Activated CD4-positive, CD25-positive, alpha-beta regulatory T cell (primary cell): ENCODE results near the gene CDH4.

Experiments
- DNase-seq, 4 experiments: peaks; one replicate each; lab custom pipeline; 2025; lab: John Stamatoyannopoulos, UW

Gene CDH4

DNA sequence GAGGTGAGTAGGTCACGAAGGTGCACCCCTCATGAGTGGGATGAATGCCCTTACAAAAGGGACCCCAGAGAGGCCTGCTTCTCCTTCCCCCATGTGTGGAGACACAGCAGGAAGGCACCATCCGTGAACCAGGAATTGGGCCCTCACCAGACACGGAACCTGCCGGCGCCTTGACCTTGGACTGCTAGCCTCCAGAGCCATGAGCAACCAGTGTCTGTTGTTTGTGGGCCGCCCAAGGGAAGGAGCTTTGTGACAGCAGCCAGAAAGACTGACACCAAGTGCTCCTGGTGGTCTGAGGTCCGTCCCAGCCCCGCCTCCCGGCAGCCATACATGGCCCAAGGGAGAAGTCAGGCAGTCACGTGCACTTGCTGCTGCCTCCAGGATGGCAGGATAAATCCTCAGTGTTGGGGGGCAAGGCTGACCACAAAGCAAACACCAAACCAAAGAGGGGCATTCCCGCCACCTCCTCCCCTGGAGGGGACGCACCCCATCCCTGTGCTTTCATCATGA lies 29.3 kb downstream of the CDH4 start:
- DNase-seq, result no peak

DNA sequence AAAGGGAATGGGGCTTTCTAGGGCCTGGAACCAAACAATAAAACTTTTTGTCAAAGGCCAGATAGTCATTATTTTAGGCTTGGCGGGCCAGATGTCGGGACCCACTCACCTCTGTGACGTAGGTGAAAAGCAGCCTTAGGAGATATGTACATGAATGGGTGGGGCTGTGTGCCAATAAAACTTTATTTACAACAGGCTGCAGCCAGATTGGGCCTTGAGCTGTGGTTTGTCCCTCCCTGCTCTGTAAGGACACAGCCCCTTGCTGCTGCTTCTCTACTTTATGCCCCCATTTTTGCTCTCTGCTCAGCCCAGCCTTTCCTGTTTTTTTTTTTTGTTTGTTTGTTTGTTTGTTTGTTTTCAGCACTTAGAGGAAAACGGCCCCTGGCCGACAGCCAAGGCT lies 32.7 kb downstream of the CDH4 start:
- no peak for DNase-seq

- no peak for DNase-seq
Observed at GRCh38 chr20:61285152-61285645, 33.1 kb downstream of the CDH4 start.

DNA sequence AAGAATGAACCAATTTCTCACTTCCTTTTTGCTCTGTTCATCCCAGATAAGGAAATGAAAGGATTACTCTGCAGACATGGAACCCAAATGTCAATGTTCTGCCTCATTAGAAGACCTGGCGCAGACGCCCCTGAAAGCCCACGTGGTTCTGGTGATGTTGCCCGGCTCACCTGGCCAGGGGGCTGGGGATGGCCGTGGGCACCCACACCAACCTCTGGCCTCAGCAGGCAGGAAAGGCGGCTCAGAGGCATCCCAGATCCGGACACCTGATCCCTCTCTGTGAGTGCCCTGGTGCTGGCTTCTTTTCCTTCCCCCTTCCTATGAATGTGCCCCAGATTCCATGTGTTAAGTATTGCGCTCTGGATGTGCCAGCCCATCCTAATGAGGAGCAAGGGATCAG lies 33.6 kb downstream of the CDH4 start:
- no peak for DNase-seq

GRCh38 chr20:61287583-61288275 lies 35.7 kb downstream of the CDH4 start:
- no peak for DNase-seq

DNA sequence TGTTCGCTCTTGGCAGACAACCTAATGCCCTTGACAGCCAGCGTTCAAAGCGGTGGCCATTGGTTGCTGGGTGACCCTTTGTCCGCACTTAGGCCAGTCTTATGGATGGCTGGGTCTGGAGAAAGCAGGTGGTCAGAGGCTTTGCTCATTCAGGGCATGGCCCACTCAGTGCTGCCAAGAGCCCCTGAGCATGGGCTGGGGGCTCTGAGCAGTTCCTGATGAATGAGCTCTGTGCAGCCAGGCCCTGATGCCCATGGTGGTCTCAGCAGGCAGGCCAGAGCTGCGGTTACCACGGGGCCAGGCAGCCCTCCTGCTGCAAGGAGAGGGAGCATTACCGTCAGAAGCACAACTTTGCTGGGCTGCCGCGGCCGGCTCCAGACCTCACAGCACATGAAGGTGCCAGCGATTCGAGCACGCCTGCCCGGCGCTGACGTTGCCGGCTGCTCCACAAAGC lies 36.3 kb downstream of the CDH4 start:
- no peak for DNase-seq

GRCh38 chr20:61289166-61289565 lies 37.1 kb downstream of the CDH4 start:
- DNase-seq, result no peak

GRCh38 chr20:61290721-61291120 lies 38.7 kb downstream of the CDH4 start:
- DNase-seq, result no peak

DNA sequence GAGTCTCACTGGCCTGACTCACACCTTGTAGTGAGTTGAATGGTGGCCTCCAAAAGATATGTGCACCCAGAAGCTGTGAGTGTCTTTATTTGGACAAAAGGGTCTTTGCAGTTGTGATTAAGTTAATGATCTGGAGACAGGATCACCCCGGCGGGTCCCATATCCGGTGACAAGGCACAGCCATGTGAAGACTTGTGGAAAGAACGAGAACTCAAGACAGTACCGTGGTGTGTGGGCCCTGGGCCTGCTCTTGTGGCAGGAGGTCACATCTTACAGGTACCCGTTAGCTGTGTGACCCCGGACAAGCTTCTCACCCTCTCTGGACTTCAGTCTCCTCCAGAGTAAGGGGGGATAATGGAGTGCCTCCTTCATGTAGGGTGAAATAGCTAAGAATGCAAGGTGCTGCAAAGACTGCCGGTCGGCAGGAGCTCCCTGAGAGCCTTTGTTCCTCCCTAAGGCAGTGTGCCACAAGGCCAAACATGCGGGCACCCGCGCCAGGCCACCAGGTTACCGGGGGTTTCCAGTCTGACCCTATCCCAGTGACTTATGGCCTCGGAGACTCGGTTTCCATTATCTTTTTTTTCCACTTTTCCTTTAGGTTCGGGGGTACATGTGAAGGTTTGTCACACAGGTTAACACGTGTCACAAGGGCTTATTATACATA lies 39.2 kb downstream of the CDH4 start:
- DNase-seq, result no peak

- no peak for DNase-seq
Observed at GRCh38 chr20:61292391-61292790, 40.3 kb downstream of the CDH4 start.

DNA sequence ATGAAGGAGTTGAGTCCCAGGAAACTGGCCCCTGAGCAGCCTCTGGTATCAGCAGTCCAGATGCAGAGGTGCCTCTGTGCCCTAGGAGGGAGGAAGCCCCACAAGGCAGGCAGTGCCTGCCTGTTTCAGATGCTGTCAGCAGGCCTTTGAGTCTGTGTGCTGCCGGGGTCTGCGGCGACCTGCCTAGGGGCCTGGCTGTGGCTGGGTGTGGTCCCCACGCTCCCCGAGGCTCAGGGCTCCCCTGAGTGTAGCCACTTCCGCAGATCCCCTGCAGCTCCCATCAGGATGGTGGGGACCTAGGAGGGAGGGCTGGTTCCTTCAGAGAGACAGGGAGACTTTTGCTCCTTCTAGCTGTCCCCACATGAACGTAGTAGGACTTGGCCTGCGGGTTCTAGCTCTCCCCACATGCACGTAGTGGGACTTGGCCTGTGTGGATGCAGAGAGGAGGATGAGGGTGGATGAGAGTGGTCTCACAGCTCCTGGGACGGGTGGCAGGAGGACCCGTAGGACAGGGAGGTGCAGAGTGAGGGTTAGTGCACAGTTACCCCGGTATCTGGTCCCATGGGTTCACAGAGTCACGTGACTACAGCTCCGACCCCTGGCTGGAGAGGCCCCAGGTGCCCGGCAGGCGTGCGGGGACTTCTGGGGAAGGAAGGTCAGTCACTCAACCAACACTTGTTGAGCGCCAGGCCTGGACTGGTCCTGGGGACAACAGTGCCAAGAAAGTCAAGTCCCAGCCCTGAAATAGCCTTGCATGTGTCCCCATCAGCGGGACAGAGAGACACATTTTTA lies 41.0 kb downstream of the CDH4 start:
- no peak for DNase-seq

DNA sequence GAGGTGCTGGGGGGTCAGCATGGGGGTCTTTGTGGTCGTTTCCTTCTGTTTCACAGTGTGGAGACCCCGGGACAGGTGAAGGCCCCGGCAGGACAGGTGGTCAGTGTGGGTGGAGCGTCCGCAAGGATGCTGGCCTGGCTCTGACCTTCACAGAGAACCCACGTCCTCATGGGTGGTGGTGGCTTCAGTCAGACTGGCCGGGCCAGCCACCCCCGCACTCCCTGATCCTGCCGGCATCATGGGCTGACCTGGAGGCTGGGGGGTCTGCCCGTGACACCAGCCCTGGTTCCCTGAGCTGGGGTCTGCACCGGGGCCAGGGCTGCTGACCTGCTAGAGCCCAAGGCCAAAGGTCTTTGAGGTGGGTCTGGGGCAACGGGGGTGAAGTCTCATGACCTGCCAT lies 41.9 kb downstream of the CDH4 start:
- no peak for DNase-seq

DNA sequence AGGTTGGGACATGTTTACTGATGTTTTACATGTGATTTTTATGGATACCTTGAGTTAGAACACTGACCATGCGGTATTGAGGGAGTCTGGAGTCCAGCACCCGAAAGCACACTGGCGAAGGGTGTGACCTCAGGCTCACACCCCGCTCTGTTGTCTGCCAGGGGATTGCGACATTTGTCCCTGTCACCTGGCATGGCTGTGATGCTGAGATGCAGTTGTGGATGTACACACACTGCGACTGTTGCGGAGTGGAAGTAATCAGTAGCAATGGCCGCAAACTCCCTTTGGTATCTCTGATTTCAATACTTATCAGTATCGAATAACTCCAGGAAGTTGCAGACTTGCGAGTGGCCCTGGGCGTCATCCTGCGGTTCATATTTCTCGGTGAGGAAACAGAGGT lies 43.2 kb downstream of the CDH4 start:
- DNase-seq, result no peak

- no peak for DNase-seq
Observed at GRCh38 chr20:61295682-61296628, 43.9 kb downstream of the CDH4 start.

DNA sequence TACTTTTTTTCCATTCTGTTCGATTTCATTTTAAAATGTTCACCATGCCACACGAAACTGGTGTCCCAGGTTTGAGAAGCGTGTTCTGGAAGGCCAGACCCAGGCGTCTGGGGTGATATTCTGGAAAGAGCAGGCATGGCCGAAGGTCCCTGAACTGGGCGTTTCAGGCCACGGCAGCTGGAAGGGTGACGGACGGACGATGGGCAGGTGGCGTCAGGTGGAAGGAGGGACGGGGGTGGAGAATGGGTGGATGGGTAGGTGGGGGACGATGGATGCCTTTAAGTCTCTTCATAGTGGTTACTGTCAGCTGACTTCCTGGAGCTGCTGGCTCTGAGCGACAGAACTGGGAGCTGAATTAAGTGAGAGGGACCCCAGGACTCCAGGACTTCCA lies 44.6 kb downstream of the CDH4 start:
- DNase-seq, result no peak

DNA sequence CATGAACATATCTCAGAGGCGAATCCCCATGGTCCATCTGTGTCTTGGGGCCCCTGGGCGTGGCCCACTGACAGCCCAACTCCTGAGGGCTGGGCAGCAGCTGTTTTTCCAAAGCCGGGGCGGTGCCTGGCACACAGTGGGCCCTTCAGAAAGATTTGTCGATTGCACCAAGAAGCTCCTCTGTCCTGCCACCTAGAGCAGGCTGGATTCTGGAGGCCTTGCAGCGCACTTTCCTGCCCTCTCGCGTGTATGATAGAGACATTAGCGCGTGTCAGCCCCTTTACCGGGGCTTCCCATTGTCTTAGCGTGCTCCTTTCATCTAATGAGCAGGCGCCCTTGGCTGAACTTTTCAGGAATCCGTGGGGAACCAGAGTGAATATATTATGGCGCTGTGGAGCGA lies 45.4 kb downstream of the CDH4 start:
- DNase-seq, result no peak

- DNase-seq, result no peak
Observed at GRCh38 chr20:61297986-61298385, 45.9 kb downstream of the CDH4 start.

GRCh38 chr20:61298661-61299060 lies 46.6 kb downstream of the CDH4 start:
- DNase-seq, result no peak

GRCh38 chr20:61299104-61299503 lies 47.0 kb downstream of the CDH4 start:
- DNase-seq, result no peak

- no peak for DNase-seq
Observed at GRCh38 chr20:61299618-61300017, 47.6 kb downstream of the CDH4 start.

DNA sequence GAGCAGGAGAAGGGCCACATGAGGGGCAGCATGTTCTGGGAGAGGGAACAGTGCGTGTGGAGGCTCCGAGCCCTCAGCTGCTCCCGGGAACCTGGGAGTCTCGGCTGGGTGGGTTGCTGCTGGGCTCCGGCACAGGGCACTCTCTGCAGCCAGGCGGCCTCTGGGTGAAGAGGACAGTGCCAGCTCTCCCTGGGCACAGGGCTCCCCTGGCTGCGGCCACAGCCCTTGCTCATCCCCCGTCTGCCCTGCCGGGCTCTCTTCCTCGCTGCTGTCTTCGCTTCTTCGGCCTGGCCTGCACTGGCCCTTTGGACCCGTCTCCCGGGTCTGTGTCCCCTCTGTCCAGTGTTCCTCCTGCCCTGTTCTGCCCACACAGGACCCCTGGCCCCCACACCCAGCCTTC lies 48.2 kb downstream of the CDH4 start:
- no peak for DNase-seq

DNA sequence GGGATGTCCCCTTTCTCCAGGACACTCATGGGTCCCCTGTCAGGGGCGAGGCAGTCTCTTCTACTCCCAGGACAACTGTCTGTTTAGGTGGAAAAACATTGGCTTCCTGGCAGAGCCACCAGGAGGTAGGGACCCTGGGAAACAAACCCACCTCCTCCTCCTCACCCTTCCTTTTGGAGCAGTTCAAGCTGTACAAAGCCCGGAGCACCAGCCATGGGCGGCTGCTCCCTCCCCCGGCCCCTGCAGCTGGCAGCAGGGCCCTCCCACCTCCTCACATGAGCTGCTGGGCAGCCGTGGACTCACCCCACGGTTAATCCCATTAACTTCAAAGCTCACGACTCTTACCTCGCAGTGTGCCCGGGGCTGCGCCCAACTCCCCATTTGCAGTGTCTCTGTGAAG lies 48.6 kb downstream of the CDH4 start:
- no peak for DNase-seq
